Right atrium auricular region (tissue), 2 donors: Measurements from ENCODE around the gene GRIN2A. TPM values are rescaled to one million over a fixed set of nuclear protein-coding genes. Genes with fewer than 3 reads are reported as not detected.

Experiments
- DNase-seq: peaks from one replicate; pipeline ENCODE4 v3.0.0-alpha.2; 2019; ENCODE audit warnings: low spot score
- H3K27ac ChIP-seq, 2 donors: fragments of 200-600 bp; sonication (generic); 1 replicate in 1 of 2; 2 replicates in 1 of 2; pipeline ENCODE4 v1.5.1; 2016 to 2019
- H3K27me3 ChIP-seq, 2 donors: fragments of 200-600 bp; sonication (generic); one replicate each; pipeline versions ENCODE4 v1.5.1 to v1.6.0; 2017 to 2019
- H3K36me3 ChIP-seq: fragments of 200-600 bp; sonication (generic); one replicate; pipeline ENCODE4 v1.5.1; 2016
- H3K4me1 ChIP-seq, 2 donors: fragments of 200-600 bp; sonication (generic); one replicate each; pipeline versions ENCODE4 v1.5.1 to v1.6.0; 2017 to 2019
- H3K4me3 ChIP-seq, 2 donors: fragments of 200-600 bp; sonication (generic); 1 replicate in 1 of 2; 2 replicates in 1 of 2; pipeline ENCODE4 v1.5.1; 2017 to 2019; ENCODE audit warnings: mild to moderate bottlenecking in 1 of 2, moderate library complexity in 1 of 2
- H3K9me3 ChIP-seq, 2 donors: fragments of 200-600 bp; sonication (generic); one replicate each; pipeline ENCODE4 v1.5.1; 2019
- total RNA-seq, 2 donors: library from RNA; depleted of rRNA; stranded (reverse); fragments of >200 nt; gene quantifications; one replicate each; pipeline ENCODE4 v1.1.0, GENCODE V29; 2016
- TF ChIP-seq, protein P1 (sequence below), 2 donors: fragments of 200-600 bp; sonication (generic); IDR thresholded peaks; one replicate each; pipeline ENCODE4 v1.5.1; 2019; ENCODE audit warnings: antibody characterized with exemption in 2 of 2

The GRIN2A gene
- total RNA-seq, 2 donors from 2014 or later = 3.8 to 7.4 TPM

DNA sequence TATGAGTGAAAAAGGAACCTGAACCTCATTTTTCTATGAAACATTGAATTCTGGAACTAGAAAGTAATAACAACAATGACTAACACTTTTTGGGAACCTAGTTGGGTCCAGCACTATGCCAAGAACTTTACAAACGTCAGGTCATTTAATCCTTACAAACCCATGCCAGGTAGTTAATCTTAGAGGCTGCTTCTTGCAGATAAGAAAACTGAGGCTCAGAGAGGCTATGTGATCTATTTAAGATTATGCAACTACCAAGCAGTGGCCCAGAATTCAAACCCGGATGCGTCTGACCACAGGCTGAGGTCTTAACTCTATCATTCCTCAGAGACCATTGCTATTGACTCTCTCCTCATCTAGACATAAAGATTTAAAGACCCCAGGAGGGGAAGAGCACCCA, 358.7 kb downstream of the GRIN2A start:
- Histone ChIP-seq H3K36me3 (no peaks in the 10 kb centered on the region), H3K4me1 (no peaks in the 10 kb centered on the region), H3K27ac (no peak overlapping the region), H3K9me3 (no peaks in the 10 kb centered on the region), H3K4me3 (no peak overlapping the region), H3K27me3 (no peaks in the 10 kb centered on the region)
- DNase-seq = no peak
- TF ChIP-seq, protein P1, sequence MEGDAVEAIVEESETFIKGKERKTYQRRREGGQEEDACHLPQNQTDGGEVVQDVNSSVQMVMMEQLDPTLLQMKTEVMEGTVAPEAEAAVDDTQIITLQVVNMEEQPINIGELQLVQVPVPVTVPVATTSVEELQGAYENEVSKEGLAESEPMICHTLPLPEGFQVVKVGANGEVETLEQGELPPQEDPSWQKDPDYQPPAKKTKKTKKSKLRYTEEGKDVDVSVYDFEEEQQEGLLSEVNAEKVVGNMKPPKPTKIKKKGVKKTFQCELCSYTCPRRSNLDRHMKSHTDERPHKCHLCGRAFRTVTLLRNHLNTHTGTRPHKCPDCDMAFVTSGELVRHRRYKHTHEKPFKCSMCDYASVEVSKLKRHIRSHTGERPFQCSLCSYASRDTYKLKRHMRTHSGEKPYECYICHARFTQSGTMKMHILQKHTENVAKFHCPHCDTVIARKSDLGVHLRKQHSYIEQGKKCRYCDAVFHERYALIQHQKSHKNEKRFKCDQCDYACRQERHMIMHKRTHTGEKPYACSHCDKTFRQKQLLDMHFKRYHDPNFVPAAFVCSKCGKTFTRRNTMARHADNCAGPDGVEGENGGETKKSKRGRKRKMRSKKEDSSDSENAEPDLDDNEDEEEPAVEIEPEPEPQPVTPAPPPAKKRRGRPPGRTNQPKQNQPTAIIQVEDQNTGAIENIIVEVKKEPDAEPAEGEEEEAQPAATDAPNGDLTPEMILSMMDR (IDR thresholded peaks at IDR 0.05) = no peak

DNA sequence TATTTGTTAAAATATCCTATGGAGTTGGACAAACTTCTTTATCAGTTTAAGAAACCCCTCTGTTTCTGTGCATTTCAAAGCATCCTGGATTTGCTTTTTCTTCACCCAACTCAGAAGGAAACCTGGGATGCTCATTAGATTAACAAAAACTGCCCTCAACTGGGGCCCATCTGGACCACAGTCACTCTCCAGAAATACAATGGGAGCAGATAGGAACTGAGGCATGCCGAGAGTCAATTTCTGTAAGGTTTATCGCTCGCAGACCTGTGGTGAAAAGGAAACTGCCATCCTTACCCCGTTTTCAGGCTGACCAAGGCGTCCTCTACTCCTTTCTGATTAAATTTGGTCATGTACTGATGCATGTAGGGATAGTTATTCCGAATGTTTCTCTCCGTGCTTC, 360.3 kb downstream of the GRIN2A start:
- no peak overlapping the region for H3K27ac ChIP-seq
- TF ChIP-seq, protein P1 (IDR thresholded peaks at IDR 0.05) = no peak
- no peaks in the 10 kb centered on the region for H3K4me1 ChIP-seq
- no peak overlapping the region for H3K4me3 ChIP-seq
- no peaks in the 10 kb centered on the region for H3K36me3 ChIP-seq
- no peak for DNase-seq
- H3K9me3 ChIP-seq = no peaks in the 10 kb centered on the region
- H3K27me3 ChIP-seq = no peaks in the 10 kb centered on the region

DNA sequence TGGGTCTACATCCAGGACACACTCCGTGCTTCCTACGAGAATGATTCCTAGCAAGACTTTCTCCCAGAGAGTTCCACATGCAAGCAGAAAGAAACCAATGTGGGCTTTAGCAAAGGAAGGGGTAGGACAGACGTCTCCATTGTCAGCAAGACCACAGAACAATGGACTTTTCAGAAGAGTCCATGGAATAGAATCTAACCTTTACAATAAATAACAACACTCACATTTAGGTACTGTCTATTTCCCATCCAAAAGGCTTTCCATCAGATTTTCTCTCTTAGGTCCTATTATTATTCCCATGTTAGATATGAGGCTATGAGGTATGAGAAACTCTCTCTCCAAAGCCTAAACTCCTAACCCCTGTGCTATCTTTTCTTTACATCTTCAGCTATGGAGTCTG, 360.9 kb downstream of the GRIN2A start:
- no peak for DNase-seq
- Histone ChIP-seq H3K4me3 (no peak overlapping the region), H3K27ac (no peak overlapping the region), H3K4me1 (no peaks in the 10 kb centered on the region), H3K36me3 (no peaks in the 10 kb centered on the region), H3K9me3 (no peaks in the 10 kb centered on the region), H3K27me3 (no peaks in the 10 kb centered on the region)
- TF ChIP-seq, protein P1 (IDR thresholded peaks at IDR 0.05) = no peak

GRCh38 chr16:9820476-9821246, 361.6 kb downstream of the GRIN2A start:
- Histone ChIP-seq H3K27ac (no peak overlapping the region), H3K36me3 (no peaks in the 10 kb centered on the region), H3K4me3 (no peak overlapping the region), H3K9me3 (no peaks in the 10 kb centered on the region), H3K4me1 (no peaks in the 10 kb centered on the region), H3K27me3 (no peaks in the 10 kb centered on the region)
- DNase-seq = no peak
- TF ChIP-seq, protein P1 (IDR thresholded peaks at IDR 0.05) = peak in 1 of 2 donors; percentile 20

- Histone ChIP-seq H3K4me1 (no peaks in the 10 kb centered on the region), H3K9me3 (no peaks in the 10 kb centered on the region), H3K27ac (no peak overlapping the region), H3K36me3 (no peaks in the 10 kb centered on the region), H3K27me3 (no peaks in the 10 kb centered on the region), H3K4me3 (no peak overlapping the region)
- DNase-seq = no peak
- TF ChIP-seq, protein P1 (IDR thresholded peaks at IDR 0.05) = no peak
Measured at GRCh38 chr16:9818702-9819101, 363.5 kb downstream of the GRIN2A start.

- H3K36me3 ChIP-seq = no peaks in the 10 kb centered on the region
- no peak for DNase-seq
- no peak overlapping the region for H3K27ac ChIP-seq
- H3K9me3 ChIP-seq = no peaks in the 10 kb centered on the region
- TF ChIP-seq, protein P1 (IDR thresholded peaks at IDR 0.05) = no peak
- H3K4me3 ChIP-seq = no peak overlapping the region
- H3K27me3 ChIP-seq = no peaks in the 10 kb centered on the region
- H3K4me1 ChIP-seq = no peaks in the 10 kb centered on the region
Measured at GRCh38 chr16:9817586-9817985, 364.6 kb downstream of the GRIN2A start.
